H9 (cell line): ENCODE data around the gene A2ML1. TPM values are rescaled to one million over a fixed set of nuclear protein-coding genes. Genes with fewer than 3 reads are reported as not detected.
A peak's percentile ranks its signal among the peaks of the same experiment; 100 is the strongest.

Source experiments
- DNase-seq: peaks from one replicate; pipeline ENCODE4 v3.0.0-alpha.2; 2017
- H2AFZ ChIP-seq: one replicate; pipeline ENCODE4 v1.6.1; 2013; ENCODE audit warnings: mild to moderate bottlenecking, low read length, control low read depth, moderate library complexity
- H2AK5ac ChIP-seq: 2 replicates; pipeline ENCODE4 v1.6.1; 2013; ENCODE audit warnings: low read length, control low read depth, mixed read lengths; ENCODE audit not compliant: insufficient read length
- H2BK120ac ChIP-seq: one replicate; pipeline ENCODE4 v1.6.1; 2013; ENCODE audit warnings: low read depth, mild to moderate bottlenecking, low read length, control low read depth, inconsistent platforms; ENCODE audit not compliant: poor library complexity, severe bottlenecking
- H2BK12ac ChIP-seq: 2 replicates; pipeline ENCODE4 v1.6.1; 2013; ENCODE audit warnings: low read length, control low read depth, mixed read lengths, low read depth; ENCODE audit not compliant: insufficient read length
- H2BK15ac ChIP-seq: 2 replicates; pipeline ENCODE4 v1.6.1; 2013; ENCODE audit warnings: low read depth, low read length, control low read depth
- H2BK20ac ChIP-seq: one replicate; pipeline ENCODE4 v1.6.1; 2013; ENCODE audit warnings: low read depth, mild to moderate bottlenecking, low read length, control low read depth, inconsistent platforms; ENCODE audit not compliant: poor library complexity, severe bottlenecking
- H2BK5ac ChIP-seq: 2 replicates; pipeline ENCODE4 v1.6.1; 2013; ENCODE audit warnings: low read length, control low read depth, mixed read lengths; ENCODE audit not compliant: insufficient read length
- H3K14ac ChIP-seq: 2 replicates; pipeline ENCODE4 v1.6.1; 2013; ENCODE audit warnings: low read length, control low read depth; ENCODE audit not compliant: insufficient read depth
- H3K18ac ChIP-seq: 2 replicates; pipeline ENCODE4 v1.6.1; 2013; ENCODE audit warnings: low read depth, mild to moderate bottlenecking, mixed read lengths, low read length, control low read depth; ENCODE audit not compliant: insufficient read length
- H3K23ac ChIP-seq: 2 replicates; pipeline ENCODE4 v1.6.1; 2013; ENCODE audit warnings: low read length, control low read depth, mixed read lengths, low read depth; ENCODE audit not compliant: insufficient read length
- H3K23me2 ChIP-seq: 2 replicates; pipeline ENCODE4 v1.6.1; 2013; ENCODE audit warnings: low read depth, mild to moderate bottlenecking, mixed read lengths, low read length, control low read depth; ENCODE audit not compliant: insufficient read length, poor library complexity, severe bottlenecking
- H3K27ac ChIP-seq: 2 replicates; pipeline ENCODE4 v1.5.1; 2013; ENCODE audit warnings: low read length, control low read depth, mixed read lengths, low read depth; ENCODE audit not compliant: insufficient read length
- H3K27me3 ChIP-seq: 2 replicates; pipeline ENCODE4 v1.6.1; 2013; ENCODE audit warnings: low read length, control low read depth, inconsistent platforms; ENCODE audit not compliant: insufficient read depth
- H3K4ac ChIP-seq: 2 replicates; pipeline ENCODE4 v1.6.1; 2013; ENCODE audit warnings: low read depth, mild to moderate bottlenecking, control low read depth, inconsistent platforms, low read length, moderate library complexity
- H3K4me1 ChIP-seq: 2 replicates; pipeline ENCODE4 v1.6.1; 2013; ENCODE audit warnings: low read length, control low read depth, inconsistent platforms; ENCODE audit not compliant: insufficient read depth
- H3K4me2 ChIP-seq: 2 replicates; pipeline ENCODE4 v1.6.1; 2013; ENCODE audit warnings: low read length, control low read depth, mixed read lengths; ENCODE audit not compliant: insufficient read length, insufficient read depth
- H3K56ac ChIP-seq: 2 replicates; pipeline ENCODE4 v1.6.1; 2013; ENCODE audit warnings: low read depth, mild to moderate bottlenecking, mixed read lengths, low read length, control low read depth; ENCODE audit not compliant: insufficient read length
- H3K79me1 ChIP-seq: 2 replicates; pipeline ENCODE4 v1.6.1; 2013; ENCODE audit warnings: low read depth, mild to moderate bottlenecking, moderate library complexity, low read length, control low read depth, inconsistent platforms; ENCODE audit not compliant: insufficient read depth, poor library complexity, severe bottlenecking
- H3K79me2 ChIP-seq: 2 replicates; pipeline ENCODE4 v1.6.1; 2013; ENCODE audit warnings: low read length, control low read depth, inconsistent platforms; ENCODE audit not compliant: insufficient read depth
- H3K9ac ChIP-seq: 2 replicates; pipeline ENCODE4 v1.6.1; 2013; ENCODE audit warnings: low read length, control low read depth, mixed read lengths; ENCODE audit not compliant: insufficient read length; ENCODE audit errors: extremely low read depth
- H3K9me3 ChIP-seq: one replicate; pipeline ENCODE4 v1.6.1; 2013; ENCODE audit warnings: low read depth, low read length, inconsistent platforms; ENCODE audit not compliant: control insufficient read depth
- H3T11ph ChIP-seq: one replicate; pipeline ENCODE4 v1.6.1; 2013; ENCODE audit warnings: mild to moderate bottlenecking, low read length, control low read depth, inconsistent platforms
- H4K20me1 ChIP-seq: one replicate; pipeline ENCODE4 v1.6.1; 2013; ENCODE audit not compliant: control insufficient read depth, insufficient read length, insufficient read depth
- H4K5ac ChIP-seq: 2 replicates; pipeline ENCODE4 v1.6.1; 2013; ENCODE audit warnings: low read depth, mild to moderate bottlenecking, mixed read lengths, low read length, control low read depth; ENCODE audit not compliant: insufficient read length
- H4K8ac ChIP-seq: replicated peaks from 2 replicates; pipeline ENCODE4 v1.6.1; 2013; ENCODE audit warnings: low read length, control low read depth, mixed read lengths, low read depth; ENCODE audit not compliant: insufficient read length
- H4K91ac ChIP-seq: 2 replicates; pipeline ENCODE4 v1.6.1; 2013; ENCODE audit warnings: low read depth, mild to moderate bottlenecking, moderate library complexity, mixed read lengths, low read length, control low read depth; ENCODE audit not compliant: insufficient read length
- H3K27ac Mint-ChIP-seq, 3 experiments: 2 replicates in 2 of 3; 3 replicates in 1 of 3; pipeline ENCODE4 v1.8.0; 2020 to 2021; ENCODE audit warnings: mixed read lengths in 3 of 3, mild to moderate bottlenecking in 1 of 3, moderate library complexity in 1 of 3
- H3K27me3 Mint-ChIP-seq: 2 replicates; pipeline ENCODE4 v1.8.0; 2021; ENCODE audit warnings: low read depth, mild to moderate bottlenecking, moderate library complexity, mixed read lengths
- H3K36me3 Mint-ChIP-seq, 3 experiments: 2 replicates in 2 of 3; 3 replicates in 1 of 3; pipeline ENCODE4 v1.8.0; 2020 to 2021; ENCODE audit warnings: low read depth in 3 of 3, mixed read lengths in 3 of 3; ENCODE audit not compliant: insufficient read depth in 1 of 3
- H3K4me1 Mint-ChIP-seq, 2 experiments: 2 replicates each; pipeline ENCODE4 v1.8.0; 2020; ENCODE audit warnings: mixed read lengths in 2 of 2
- H3K4me3 Mint-ChIP-seq, 2 experiments: 2 replicates in 1 of 2; 3 replicates in 1 of 2; pipeline ENCODE4 v1.8.0; 2020 to 2021; ENCODE audit warnings: mild to moderate bottlenecking in 2 of 2, mixed read lengths in 2 of 2, moderate library complexity in 1 of 2
- H3K9me3 Mint-ChIP-seq, 2 experiments: 2 replicates in 1 of 2; 3 replicates in 1 of 2; pipeline ENCODE4 v1.8.0; 2020; ENCODE audit warnings: mild to moderate bottlenecking in 2 of 2, mixed read lengths in 2 of 2, moderate library complexity in 1 of 2
- CTCF ChIP-seq: fragments of 200-600 bp; sonication (generic); conservative IDR thresholded peaks from 3 replicates; pipeline ENCODE4 v1.8.0; 2021; ENCODE audit warnings: antibody characterized with exemption, mild to moderate bottlenecking
- WGBS: extraction: QIAGEN DNeasy Blood & Tissue Kit; methylation state at CpG from one replicate; pipeline ENCODE4 v1.1.7; 2013; ENCODE audit warnings: missing lambda C conversion rate, low lambda C conversion rate, mixed read lengths; ENCODE audit not compliant: insufficient read length; ENCODE audit errors: extremely low coverage; 5-methylcytosine and 5-hydroxymethylcytosine counted together
- total RNA-seq: library from RNA; stranded (reverse); gene quantifications from 2 replicates; pipeline ENCODE4 v1.2.1, GENCODE V29; 2021

Gene A2ML1
- total RNA-seq, 1 experiment from 2014 or later = 2.8 TPM

- no peak overlapping the region for H3K23ac ChIP-seq
- H3K23me2 ChIP-seq = no peaks in the 10 kb centered on the region
- no peak overlapping the region for H3K9ac ChIP-seq
- H3K79me2 ChIP-seq = no peaks in the 10 kb centered on the region
- H2AK5ac ChIP-seq = no peak overlapping the region
- H3T11ph ChIP-seq = no peak overlapping the region
- no peak overlapping the region for H3K27ac ChIP-seq
- no peak overlapping the region for H2BK120ac ChIP-seq
- H4K8ac ChIP-seq = no peak overlapping the region
- no peak for TF ChIP-seq CTCF
- Mint-ChIP-seq H3K9me3 (peaks cover 0 to 3% of the 10 kb centered on the region in 2 experiments; a peak in 1 of 5 replicates), H3K4me1 (peaks cover 51 to 61% of the 10 kb centered on the region in 2 experiments), H3K27ac (peak overlapping the region in 2 of 3 experiments; percentile 76 to 89; a peak in 6 of 7 replicates), H3K4me3 (no peak overlapping the region), H3K27me3 (no peaks in the 10 kb centered on the region), H3K36me3 (no peaks in the 10 kb centered on the region)
- H2BK12ac ChIP-seq = peak overlapping the region; percentile 86
- no CpG with 5 or more reads among the region's 1 CpG for WGBS
- H3K4me1 ChIP-seq = peaks cover 15% of the 10 kb centered on the region; the same call in 1 of the 2 replicates
- H3K9me3 ChIP-seq = no peaks in the 10 kb centered on the region
- H3K14ac ChIP-seq = no peak overlapping the region
- H3K18ac ChIP-seq = no peak overlapping the region
- H3K79me1 ChIP-seq = no peaks in the 10 kb centered on the region
- no peak overlapping the region for H2AFZ ChIP-seq
- H4K5ac ChIP-seq = no peak overlapping the region
- H3K4ac ChIP-seq = no peak overlapping the region; the same call in 1 of the 2 replicates
- no peak overlapping the region for H2BK5ac ChIP-seq
- H2BK15ac ChIP-seq = no peak overlapping the region
- H3K27me3 ChIP-seq = no peaks in the 10 kb centered on the region
- no peak for DNase-seq
- no peak overlapping the region for H3K4me2 ChIP-seq
- no peak overlapping the region for H3K56ac ChIP-seq
- no peak overlapping the region for H4K91ac ChIP-seq
- no peaks in the 10 kb centered on the region for H4K20me1 ChIP-seq
- no peak overlapping the region for H2BK20ac ChIP-seq
Measured at GRCh38 chr12:8817856-8818255, 4.6 kb upstream of the A2ML1 start.
